HG03457 (cell line): ENCODE results near the gene CCDC63.

Source experiments
- ATAC-seq: cut with Tn5 transposase; IDR thresholded peaks from one replicate; pipeline ENCODE4 v1.9.1; 2021; ENCODE audit warnings: moderate number of reproducible peaks; ENCODE audit not compliant: unreplicated experiment

CCDC63 gene

DNA sequence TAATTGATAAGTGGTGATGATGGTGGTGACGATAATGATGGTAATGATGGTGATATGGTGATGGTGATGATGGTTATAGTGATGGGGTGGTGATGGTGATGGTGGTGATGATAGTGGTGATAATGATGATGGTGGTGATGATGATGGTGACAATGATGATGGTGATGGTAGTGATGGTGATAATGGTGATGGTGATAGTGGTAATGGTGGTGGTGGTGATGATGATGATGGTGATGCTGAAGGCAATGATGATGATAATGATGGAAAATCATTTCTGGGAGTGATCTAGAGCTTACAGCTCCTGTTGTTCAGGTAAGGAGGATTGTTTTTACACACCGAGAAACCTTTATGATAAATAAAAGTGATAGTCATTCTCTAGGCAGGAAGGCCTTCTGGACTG, 33.9 kb downstream of the CCDC63 start:
- no peak for ATAC-seq

DNA sequence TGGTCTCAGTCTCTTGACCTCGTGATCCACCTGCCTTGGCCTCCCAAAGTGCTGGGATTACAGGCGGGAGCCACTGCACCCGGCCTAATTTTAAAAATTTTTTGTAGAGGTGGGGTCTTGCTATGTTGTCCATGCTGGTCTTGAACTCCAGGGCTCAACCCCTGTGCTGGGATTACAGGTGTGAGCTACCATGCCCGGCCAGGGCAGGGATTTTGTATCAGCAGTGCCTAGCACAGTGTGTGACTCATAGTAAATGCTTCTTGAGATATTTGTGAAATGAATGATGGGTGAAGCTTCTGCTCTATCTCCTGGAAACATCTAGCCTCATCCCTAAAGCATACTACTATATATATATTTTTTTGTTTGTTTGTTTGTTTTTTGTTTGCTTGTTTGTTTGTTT, 36.5 kb downstream of the CCDC63 start:
- ATAC-seq: no peak

DNA sequence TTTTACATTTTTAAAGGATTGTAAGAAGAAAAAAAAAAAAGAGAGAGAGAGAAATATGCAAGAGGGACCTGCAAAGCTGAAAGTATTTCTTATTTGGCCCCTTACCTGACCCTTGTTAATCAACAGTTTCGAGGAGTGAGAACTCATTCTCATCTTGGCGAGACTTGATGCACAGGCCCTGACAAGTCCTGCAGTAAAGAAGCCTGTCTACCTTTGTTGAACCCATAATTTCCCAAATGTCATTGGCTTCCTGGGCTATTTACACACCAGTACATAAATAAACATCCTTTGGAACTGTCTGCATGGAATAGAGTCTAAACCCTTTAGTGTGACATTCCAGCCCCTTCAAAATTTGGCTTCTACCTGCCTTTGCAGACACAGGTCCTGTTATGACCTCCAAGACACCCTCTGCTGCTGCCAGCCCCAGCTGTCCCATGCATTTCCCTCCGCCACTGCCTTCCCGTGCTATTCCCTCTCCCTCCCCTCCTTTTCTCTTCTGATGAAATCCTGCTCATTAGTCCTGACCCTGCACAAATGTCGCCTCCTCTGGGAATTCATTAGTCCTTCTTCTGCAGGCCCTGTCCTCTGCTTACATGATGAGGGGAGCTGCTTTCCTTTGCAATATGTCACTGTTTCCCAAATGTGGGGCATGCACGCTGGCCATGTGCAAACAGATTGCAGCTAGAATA, 38.5 kb downstream of the CCDC63 start:
- no peak for ATAC-seq

GRCh38 chr12:110888256-110888991, 41.6 kb downstream of the CCDC63 start:
- no peak for ATAC-seq

- no peak for ATAC-seq
Measured at GRCh38 chr12:110889361-110889760, 42.6 kb downstream of the CCDC63 start.

GRCh38 chr12:110893956-110894355, 47.2 kb downstream of the CCDC63 start:
- no peak for ATAC-seq

- ATAC-seq: no peak
Measured at GRCh38 chr12:110896559-110896958, 49.8 kb downstream of the CCDC63 start.

DNA sequence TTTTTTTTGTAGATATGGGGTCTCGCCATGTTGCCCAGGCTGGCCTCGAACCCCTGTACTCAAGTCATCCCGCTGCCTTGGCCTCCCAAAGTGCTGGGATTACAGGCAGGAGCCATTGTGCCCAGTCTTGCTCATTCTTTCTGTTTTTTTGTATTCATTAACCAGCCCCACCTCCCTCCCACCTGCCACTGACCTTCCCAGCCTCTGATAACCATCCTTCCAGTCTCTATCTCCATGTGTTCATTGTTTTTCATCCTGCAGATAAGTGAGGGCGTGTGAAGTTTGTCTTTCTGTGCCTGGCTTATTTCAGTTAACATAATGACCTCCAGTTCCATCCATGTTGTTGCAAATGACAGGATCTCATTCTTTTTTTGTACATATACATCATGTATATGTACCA, 54.6 kb downstream of the CCDC63 start:
- no peak for ATAC-seq

DNA sequence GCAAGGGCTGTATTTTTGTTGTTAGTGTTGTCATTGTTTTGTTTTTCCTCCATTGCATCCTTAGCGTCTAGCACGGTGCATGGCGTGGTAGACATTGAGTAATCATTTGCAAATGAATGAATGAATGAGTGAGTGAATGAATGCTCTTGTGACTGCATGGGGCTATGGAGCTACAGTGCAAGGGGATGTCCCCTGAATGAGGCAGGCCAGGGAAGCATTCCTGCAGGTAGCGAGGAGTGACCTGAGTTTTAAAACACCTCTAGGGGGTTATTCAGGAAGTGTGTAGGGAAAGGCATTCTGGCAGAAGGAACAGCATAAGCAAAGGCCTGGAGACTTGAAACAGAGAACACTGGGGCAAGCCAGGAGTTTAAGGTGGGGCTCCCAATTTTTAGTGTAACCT, 56.7 kb downstream of the CCDC63 start:
- no peak for ATAC-seq

- ATAC-seq: no peak
Measured at GRCh38 chr12:110906083-110906482, 59.3 kb downstream of the CCDC63 start.

DNA sequence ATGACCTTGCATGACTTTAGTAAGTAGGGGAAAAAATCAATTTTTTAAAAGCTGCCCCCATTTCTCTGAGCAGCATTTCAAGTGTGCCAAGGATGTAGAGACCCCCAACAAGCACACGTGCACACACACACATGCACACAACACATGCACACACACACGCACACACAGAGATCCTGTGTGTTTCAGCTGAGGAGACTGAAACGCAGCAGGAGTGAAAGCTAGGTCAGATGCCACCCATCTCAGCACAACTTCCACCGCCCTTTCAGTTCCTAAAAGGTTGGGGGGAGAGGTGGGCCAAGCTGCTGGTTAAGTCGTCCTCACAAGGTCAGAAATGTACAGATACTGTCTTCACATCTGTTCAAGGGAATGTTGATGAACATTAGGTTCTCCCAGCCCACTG, 59.7 kb downstream of the CCDC63 start:
- no peak for ATAC-seq

DNA sequence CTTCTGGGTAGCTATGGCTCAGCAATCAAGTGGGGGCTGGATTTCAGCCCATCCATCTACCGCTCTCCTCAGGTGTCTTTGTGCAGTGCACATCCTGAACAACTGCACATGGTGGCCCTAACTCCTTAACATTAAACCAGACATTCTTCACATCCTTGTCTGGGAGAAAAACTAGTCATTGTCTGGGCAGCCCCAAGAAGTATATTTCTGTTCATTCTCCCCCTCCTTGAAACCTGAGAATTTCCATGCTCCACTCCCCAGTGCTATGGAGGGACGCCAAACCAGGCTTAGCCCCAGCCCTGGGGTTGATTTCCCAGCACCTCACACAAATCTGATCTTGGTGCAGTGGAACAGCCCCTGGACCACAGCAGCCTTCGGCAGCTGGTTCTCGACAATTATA, 60.2 kb downstream of the CCDC63 start:
- ATAC-seq: no peak

DNA sequence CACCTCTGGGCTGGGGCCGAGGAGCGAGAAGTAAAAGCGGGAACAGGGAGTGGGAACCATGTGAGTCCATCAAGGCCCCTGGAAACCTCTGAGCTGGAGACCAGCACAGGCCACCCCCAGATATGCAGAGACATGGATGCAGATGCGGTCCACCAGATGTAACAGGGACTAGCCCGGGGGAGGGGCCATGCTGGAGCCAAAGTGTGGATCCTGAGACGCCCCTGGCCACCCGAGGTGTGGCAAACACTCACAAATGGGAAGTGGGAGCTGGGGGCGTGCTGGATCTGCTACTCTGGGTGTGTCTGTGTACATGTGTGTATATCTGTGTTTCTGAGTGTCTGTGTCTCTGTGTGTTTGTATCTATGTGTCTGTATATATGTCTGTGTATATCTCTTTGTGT, 60.8 kb downstream of the CCDC63 start:
- no peak for ATAC-seq

- no peak for ATAC-seq
Measured at GRCh38 chr12:110908377-110909152, 61.8 kb downstream of the CCDC63 start.

- no peak for ATAC-seq
Measured at GRCh38 chr12:110912263-110912662, 65.5 kb downstream of the CCDC63 start.

DNA sequence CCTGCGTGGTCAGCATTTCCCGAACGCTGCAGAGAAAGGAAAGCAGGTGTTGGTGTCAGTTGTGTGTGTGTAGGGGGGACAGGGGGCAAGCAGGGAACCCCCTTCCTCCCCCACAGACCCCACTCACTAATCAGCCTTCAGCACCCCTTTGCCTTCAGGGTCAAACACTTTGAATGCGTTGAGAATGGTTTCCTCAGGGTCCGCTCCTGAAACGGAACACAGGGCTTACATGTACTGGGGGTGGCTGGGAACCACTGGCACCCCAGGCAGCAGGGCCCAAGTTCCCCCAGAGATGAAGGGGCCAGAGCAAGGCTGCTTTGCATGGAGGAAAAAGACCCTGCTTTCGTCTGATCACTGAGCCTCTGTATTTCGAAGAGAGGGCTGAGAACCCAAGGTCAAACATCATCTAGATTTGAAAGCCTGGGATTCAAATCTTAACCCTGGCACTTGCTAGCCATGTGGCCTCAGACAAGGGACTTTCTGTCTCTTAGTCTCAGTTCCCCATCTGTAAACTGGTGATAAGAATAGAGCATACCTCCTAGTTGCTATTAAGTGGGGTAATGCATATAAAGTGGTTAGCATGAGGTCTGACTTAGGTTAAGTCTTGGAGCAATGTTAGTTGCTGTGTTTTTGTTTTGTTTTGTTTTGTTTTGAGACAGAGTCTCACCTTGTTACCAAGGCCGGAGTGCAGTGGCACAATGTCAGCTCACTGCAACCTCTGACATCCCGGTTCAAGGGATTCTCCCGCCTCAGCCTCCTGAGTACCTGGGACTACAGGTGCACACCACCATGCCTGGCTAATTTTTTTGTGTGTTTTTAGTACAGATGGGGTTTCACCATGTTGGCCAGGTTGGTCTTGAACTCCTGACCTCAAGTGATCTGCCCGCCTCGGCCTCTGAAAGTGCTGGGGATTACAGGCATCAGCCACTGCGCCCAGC, 66.6 kb downstream of the CCDC63 start:
- peak; percentile 93 for ATAC-seq

GRCh38 chr12:110916295-110916875, 69.6 kb downstream of the CCDC63 start:
- ATAC-seq: no peak

DNA sequence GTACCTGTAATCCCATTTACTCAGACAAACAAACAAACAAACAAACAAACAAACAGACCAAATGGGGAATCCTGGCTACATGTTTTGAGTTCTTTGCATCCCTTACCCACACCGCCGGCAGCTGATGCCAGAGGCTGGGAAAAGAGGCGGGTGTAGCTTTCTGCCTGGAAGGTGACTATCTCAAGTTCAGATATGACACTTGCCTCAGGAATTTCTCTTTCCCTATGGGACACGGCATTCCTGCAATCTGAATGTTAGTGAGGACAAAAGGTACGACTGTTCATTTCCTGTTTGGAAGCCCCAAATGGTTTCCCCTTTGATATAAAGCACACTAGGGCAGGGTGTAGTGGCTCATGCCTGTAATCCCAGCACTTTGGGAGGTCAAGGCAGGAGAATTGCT, 70.7 kb downstream of the CCDC63 start:
- ATAC-seq: no peak

GRCh38 chr12:110917961-110918360, 71.2 kb downstream of the CCDC63 start:
- ATAC-seq: no peak

- no peak for ATAC-seq
Measured at GRCh38 chr12:110919720-110920119, 72.9 kb downstream of the CCDC63 start.
